ENCODE results near the gene BMI1.

- TF ChIP-seq CTCF (conservative IDR thresholded peaks at IDR 0.05; ENCODE audit: low read depth, low read length) (no peak), EZH2 (IDR thresholded peaks at IDR 0.05; ENCODE audit: low read length, unreplicated experiment) (no peak)
Observed at GRCh38 chr10:22323538-22324305, 2.8 kb downstream of the BMI1 start.

Measured in PC-3 (cell line).